Neural crest cell (in vitro differentiated cells): ENCODE results near the gene VPS16. TPM values are rescaled to one million over a fixed set of nuclear protein-coding genes. Genes with fewer than 3 reads are reported as not detected.
A peak's percentile ranks its signal among the peaks of the same experiment; 100 is the strongest.

ENCODE experiments used
- DNase-seq: peaks from one replicate; pipeline ENCODE4 v3.0.0; 2021; ENCODE audit warnings: low read depth, mixed read lengths, low spot score
- H3K27ac Mint-ChIP-seq: one replicate; pipeline ENCODE4 v1.8.0; 2021; ENCODE audit warnings: mild to moderate bottlenecking, mixed read lengths; ENCODE audit not compliant: unreplicated experiment
- H3K27me3 Mint-ChIP-seq: 2 replicates; pipeline ENCODE4 v1.8.0; 2021; ENCODE audit warnings: low read depth, mild to moderate bottlenecking, mixed read lengths
- H3K36me3 Mint-ChIP-seq: 2 replicates; pipeline ENCODE4 v1.8.0; 2021; ENCODE audit warnings: low read depth, mild to moderate bottlenecking, mixed read lengths
- H3K4me1 Mint-ChIP-seq: 2 replicates; pipeline ENCODE4 v1.8.0; 2021; ENCODE audit warnings: mixed read lengths
- H3K4me3 Mint-ChIP-seq: one replicate; pipeline ENCODE4 v1.8.0; 2021; ENCODE audit warnings: mild to moderate bottlenecking, mixed read lengths
- H3K9me3 Mint-ChIP-seq: 2 replicates; pipeline ENCODE4 v1.8.0; 2021; ENCODE audit warnings: mixed read lengths
- total RNA-seq: library from RNA; stranded (reverse); gene quantifications from 2 replicates; pipeline ENCODE4 v1.2.1, GENCODE V29; 2021
- TF ChIP-seq, protein P1 (sequence below): fragments of 200-600 bp; sonication (generic); conservative IDR thresholded peaks from 2 replicates; pipeline ENCODE4 v1.5.0; 2021; ENCODE audit warnings: antibody characterized with exemption, mild to moderate bottlenecking

VPS16 gene
- total RNA-seq, 1 donor from 2014 or later: 50.6 TPM

GRCh38 chr20:2799688-2800520, 40.6 kb upstream of the VPS16 start:
- DNase-seq: peak; percentile 25
- Mint-ChIP-seq H3K27ac (peak overlapping the region; percentile 99), H3K9me3 (no peaks in the 10 kb centered on the region), H3K4me3 (peak overlapping the region; percentile 94), H3K36me3 (peaks cover 5% of the 10 kb centered on the region), H3K4me1 (peaks cover 30% of the 10 kb centered on the region), H3K27me3 (peaks cover 7% of the 10 kb centered on the region)
- TF ChIP-seq, protein P1, sequence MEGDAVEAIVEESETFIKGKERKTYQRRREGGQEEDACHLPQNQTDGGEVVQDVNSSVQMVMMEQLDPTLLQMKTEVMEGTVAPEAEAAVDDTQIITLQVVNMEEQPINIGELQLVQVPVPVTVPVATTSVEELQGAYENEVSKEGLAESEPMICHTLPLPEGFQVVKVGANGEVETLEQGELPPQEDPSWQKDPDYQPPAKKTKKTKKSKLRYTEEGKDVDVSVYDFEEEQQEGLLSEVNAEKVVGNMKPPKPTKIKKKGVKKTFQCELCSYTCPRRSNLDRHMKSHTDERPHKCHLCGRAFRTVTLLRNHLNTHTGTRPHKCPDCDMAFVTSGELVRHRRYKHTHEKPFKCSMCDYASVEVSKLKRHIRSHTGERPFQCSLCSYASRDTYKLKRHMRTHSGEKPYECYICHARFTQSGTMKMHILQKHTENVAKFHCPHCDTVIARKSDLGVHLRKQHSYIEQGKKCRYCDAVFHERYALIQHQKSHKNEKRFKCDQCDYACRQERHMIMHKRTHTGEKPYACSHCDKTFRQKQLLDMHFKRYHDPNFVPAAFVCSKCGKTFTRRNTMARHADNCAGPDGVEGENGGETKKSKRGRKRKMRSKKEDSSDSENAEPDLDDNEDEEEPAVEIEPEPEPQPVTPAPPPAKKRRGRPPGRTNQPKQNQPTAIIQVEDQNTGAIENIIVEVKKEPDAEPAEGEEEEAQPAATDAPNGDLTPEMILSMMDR: no peak

DNA sequence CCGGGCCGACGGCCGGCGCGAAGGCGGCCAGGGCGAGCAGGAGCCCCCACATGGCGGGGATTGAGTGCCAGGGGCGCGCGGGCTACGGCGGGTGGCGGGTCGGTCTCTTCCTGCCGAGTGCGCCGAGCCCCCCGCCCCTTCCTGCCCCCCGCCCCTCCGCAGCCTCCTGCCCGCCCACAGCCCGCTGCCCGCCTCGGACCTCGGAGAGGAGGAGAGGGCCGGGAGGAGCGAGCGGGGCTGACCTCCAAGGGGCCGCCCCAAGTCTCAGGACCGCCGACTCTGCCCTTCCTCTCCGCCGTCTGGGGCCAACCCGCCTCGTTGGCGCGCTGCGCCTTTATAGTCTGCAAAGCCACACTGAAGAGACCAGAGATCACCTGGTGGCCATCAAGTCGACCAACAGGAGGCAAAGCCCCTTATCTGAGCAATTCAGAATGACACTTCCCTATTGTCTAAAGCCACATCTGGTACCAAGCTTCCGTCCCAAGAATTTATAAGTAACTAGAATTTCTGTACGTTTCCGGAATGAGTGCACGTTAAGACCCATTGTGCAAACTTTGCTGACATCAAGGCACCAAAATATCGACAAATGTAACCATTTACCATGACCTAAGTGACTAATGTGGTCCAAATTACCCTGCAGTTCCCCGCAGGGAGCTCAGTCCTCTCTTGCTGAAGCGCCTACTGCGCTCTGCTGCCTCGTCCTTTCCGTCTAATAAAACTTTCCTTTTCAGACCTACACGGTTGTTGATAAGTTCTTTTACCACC, 39.8 kb upstream of the VPS16 start, which contains the start of gene CPXM1:
Gene CPXM1, minus strand, starts transcription at position 107 of the 765 bp plus-strand sequence. Its CDS starts 55 bp downstream, at position 52.
- peaks cover 7% of the 10 kb centered on the region for H3K27me3 Mint-ChIP-seq
- peaks cover 5% of the 10 kb centered on the region for H3K36me3 Mint-ChIP-seq
- H3K4me1 Mint-ChIP-seq: peaks cover 30% of the 10 kb centered on the region
- H3K27ac Mint-ChIP-seq: peak within 1 kb of the TSS; percentile 99
- H3K4me3 Mint-ChIP-seq: peak within 1 kb of the TSS; percentile 96
- TF ChIP-seq, protein P1: peak; percentile 45
- peak; percentile 71 for DNase-seq
- H3K9me3 Mint-ChIP-seq: no peaks in the 10 kb centered on the region

GRCh38 chr20:2801286-2801728, 39.2 kb upstream of the VPS16 start:
- DNase-seq: no peak
- Mint-ChIP-seq H3K27me3 (peaks cover 11% of the 10 kb centered on the region), H3K36me3 (peaks cover 5% of the 10 kb centered on the region), H3K4me3 (peak overlapping the region; percentile 96), H3K27ac (peak overlapping the region; percentile 84), H3K4me1 (peaks cover 35% of the 10 kb centered on the region), H3K9me3 (no peaks in the 10 kb centered on the region)
- TF ChIP-seq, protein P1: no peak

DNA sequence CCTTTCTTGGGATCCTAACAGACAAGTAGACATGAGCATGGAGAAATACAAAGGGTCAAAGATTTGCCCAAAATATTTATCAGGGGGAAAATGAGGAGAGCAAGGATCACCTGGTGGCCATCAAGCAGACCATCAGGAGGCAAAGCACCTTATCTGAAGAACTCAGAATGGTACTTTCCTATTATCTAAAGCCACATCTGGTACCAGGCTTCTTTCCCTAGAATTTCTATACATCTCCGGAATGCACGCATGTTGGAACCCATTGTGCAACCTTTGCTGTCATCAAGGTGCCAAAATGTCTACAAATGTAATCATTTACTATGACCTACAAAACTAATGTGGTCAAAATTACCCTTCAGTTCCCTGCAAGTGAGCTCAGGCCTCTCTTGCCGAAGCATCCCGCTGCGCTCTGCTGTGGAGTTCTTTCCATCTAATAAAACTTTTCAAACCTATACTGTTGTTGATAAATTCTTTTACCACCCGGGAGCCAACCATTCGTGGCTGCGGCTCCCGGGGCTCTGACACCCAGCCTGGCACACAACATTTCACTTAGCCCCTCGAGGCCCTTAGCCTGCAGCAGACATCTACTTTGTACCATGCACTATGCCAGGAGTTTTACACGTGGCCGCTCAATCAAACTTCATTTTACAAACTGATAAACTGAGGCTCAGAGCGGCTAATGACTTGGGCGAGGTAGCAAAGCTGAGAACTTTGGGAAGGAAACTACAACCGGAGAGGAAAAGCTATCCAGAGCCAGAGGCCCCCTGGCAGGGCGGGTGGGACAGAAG, 36.3 kb upstream of the VPS16 start:
- Mint-ChIP-seq H3K4me3 (no peak overlapping the region), H3K4me1 (peaks cover 35% of the 10 kb centered on the region), H3K9me3 (peaks cover 5% of the 10 kb centered on the region), H3K27ac (peak overlapping the region; percentile 16), H3K36me3 (peaks cover 3% of the 10 kb centered on the region), H3K27me3 (peaks cover 16% of the 10 kb centered on the region)
- no peak for DNase-seq
- TF ChIP-seq, protein P1: no peak
